T1000 (cell line): ENCODE measurements around the gene FOXO1.

Experiments used
- DNase-seq: peaks from one replicate; lab custom pipeline; 2025; ENCODE audit warnings: mixed read lengths; lab: John Stamatoyannopoulos, UW

The FOXO1 gene

GRCh38 chr13:40508767-40509342 is 157.6 kb downstream of the FOXO1 start:
- DNase-seq, result no peak

- DNase-seq, result no peak
Observed at GRCh38 chr13:40508127-40508526, 158.3 kb downstream of the FOXO1 start.

- no peak for DNase-seq
Observed at GRCh38 chr13:40506592-40507446, 159.6 kb downstream of the FOXO1 start.
